Measurements from ENCODE around the gene DUSP5.

GRCh38 chr10:110461530-110461929 lies 36.2 kb upstream of the DUSP5 start:
- TF ChIP-seq POLR2A (IDR thresholded peaks at IDR 0.05) = no peak
- no peak for TF ChIP-seq CTCF (IDR thresholded peaks at IDR 0.05)
